ENCODE measurements around the gene FUT7. TPM values are rescaled to one million over a fixed set of nuclear protein-coding genes. Genes with fewer than 3 reads are reported as not detected.

FUT7 gene
- total RNA-seq, 2 donors from 2014 or later, result not detected

GRCh38 chr9:136981588-136982231 is 50.2 kb downstream of the FUT7 start:
- intact Hi-C loops (cut with DNase I), result no loop called here
- TF ChIP-seq, protein P1, sequence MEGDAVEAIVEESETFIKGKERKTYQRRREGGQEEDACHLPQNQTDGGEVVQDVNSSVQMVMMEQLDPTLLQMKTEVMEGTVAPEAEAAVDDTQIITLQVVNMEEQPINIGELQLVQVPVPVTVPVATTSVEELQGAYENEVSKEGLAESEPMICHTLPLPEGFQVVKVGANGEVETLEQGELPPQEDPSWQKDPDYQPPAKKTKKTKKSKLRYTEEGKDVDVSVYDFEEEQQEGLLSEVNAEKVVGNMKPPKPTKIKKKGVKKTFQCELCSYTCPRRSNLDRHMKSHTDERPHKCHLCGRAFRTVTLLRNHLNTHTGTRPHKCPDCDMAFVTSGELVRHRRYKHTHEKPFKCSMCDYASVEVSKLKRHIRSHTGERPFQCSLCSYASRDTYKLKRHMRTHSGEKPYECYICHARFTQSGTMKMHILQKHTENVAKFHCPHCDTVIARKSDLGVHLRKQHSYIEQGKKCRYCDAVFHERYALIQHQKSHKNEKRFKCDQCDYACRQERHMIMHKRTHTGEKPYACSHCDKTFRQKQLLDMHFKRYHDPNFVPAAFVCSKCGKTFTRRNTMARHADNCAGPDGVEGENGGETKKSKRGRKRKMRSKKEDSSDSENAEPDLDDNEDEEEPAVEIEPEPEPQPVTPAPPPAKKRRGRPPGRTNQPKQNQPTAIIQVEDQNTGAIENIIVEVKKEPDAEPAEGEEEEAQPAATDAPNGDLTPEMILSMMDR (IDR thresholded peaks at IDR 0.05), result no peak
- Histone ChIP-seq H3K4me1 (peaks cover 4% of the 10 kb centered on the region), H3K4me3 (no peak overlapping the region), H3K27ac (no peak overlapping the region), H3K9ac (ENCODE audit: low read depth in 2 of 2, low read length in 2 of 2) (no peak overlapping the region), H3K36me3 (no peaks in the 10 kb centered on the region), H3K27me3 (peaks cover 25% of the 10 kb centered on the region), H3K9me3 (no peaks in the 10 kb centered on the region)
- no peak for DNase-seq

DNA sequence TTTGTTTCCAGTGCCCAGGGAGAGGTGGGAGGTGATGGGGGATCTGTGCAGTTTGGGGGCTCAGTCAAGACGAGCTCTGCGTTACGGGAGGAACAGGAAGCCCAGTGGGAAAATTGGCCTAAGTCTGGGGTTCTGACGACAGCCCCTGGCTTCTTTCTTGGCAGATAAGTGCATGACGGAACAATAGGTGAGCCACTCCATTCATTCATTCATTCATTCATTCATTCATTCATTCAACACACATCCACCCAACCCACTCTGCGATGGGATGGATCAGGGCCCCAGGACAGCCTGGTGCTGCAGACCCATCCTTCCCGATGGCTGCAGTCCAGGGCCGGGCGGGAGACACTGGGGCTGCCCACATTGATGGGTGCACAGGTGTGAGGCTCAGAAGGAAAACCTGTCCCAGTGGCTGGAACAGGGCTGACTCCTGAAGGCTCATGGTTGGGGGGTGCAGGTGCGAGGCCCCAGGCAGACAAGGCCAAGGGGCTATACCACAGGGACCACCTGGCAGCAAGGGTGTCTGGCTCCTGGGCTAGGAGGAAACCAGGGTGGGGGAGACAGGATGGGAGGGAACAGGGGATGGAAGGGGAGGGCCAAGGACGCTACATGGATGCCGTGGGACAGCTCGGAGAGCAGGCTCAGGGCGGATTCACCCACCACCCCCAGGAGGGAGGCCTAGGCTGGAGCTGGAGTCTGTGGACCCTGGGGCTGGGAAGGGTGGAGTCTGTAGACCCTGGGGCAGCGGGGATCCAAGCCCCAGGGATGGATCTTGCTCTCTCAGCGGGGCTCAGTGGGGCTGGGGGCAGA is 51.0 kb downstream of the FUT7 start:
- DNase-seq, result no peak
- Histone ChIP-seq H3K27me3 (peaks cover 20% of the 10 kb centered on the region), H3K36me3 (no peaks in the 10 kb centered on the region), H3K4me3 (no peak overlapping the region), H3K9me3 (no peaks in the 10 kb centered on the region), H3K27ac (no peak overlapping the region), H3K9ac (ENCODE audit: low read depth in 2 of 2, low read length in 2 of 2) (no peak overlapping the region), H3K4me1 (peaks cover 4% of the 10 kb centered on the region)
- TF ChIP-seq, protein P1 (IDR thresholded peaks at IDR 0.05), result no peak
- intact Hi-C loops (cut with DNase I), result no loop called here

Other genes with a start within 250 kb of the FUT7 start
- 100 to 1,000 TPM; 236 to 366 TPM for gene TMEM141, start 240.7 kb downstream of the FUT7 start, total RNA-seq
- gene CCDC183, start 235.8 kb downstream of the FUT7 start, total RNA-seq, result 10 to 100 TPM in 1 of 2 donors, 1 to 10 TPM in 1; 2.4 to 20.0 TPM
- gene RABL6, start 224.1 kb downstream of the FUT7 start, total RNA-seq, result 100 to 1,000 TPM; 126 to 163 TPM
- gene AJM1, start 189.6 kb downstream of the FUT7 start, total RNA-seq, result 10 to 100 TPM; 11.5 to 17.1 TPM
- gene PHPT1, start 182.7 kb downstream of the FUT7 start, total RNA-seq, result 100 to 1,000 TPM; 137 to 176 TPM
- gene MAMDC4, start 179.7 kb downstream of the FUT7 start, total RNA-seq, result 10 to 100 TPM; 11.0 to 61.7 TPM
- gene EDF1, start 165.8 kb downstream of the FUT7 start, total RNA-seq, result 100 to 1,000 TPM; 442 to 494 TPM
- 10 to 100 TPM; 22.4 to 50.6 TPM for gene TRAF2, start 145.6 kb downstream of the FUT7 start, total RNA-seq
- gene FBXW5, start 87.3 kb downstream of the FUT7 start, total RNA-seq, result 100 to 1,000 TPM; 162 to 174 TPM
- gene C8G, start 86.8 kb downstream of the FUT7 start, total RNA-seq, result 10 to 100 TPM in 1 of 2 donors, 1 to 10 TPM in 1; 5.3 to 11.9 TPM
- 1 to 10 TPM; 6.5 to 8.6 TPM for gene LCN12, start 79.8 kb downstream of the FUT7 start, total RNA-seq
- gene PTGDS, start 54.6 kb downstream of the FUT7 start, total RNA-seq, result 10 to 100 TPM; 15.9 to 26.1 TPM
- not detected for gene LCNL1, start 49.1 kb downstream of the FUT7 start, total RNA-seq
- gene PAXX, start 39.7 kb downstream of the FUT7 start, total RNA-seq, result 10 to 100 TPM; 29.9 to 81.0 TPM
- gene CLIC3, start 35.5 kb downstream of the FUT7 start, total RNA-seq, result 10 to 100 TPM in 1 of 2 donors, 1 to 10 TPM in 1; 3.6 to 15.4 TPM
- gene ABCA2, start 3.9 kb downstream of the FUT7 start, total RNA-seq, result 10 to 100 TPM; 22.4 to 47.5 TPM
- 100 to 1,000 TPM; 149 to 177 TPM for gene NPDC1, start 14.1 kb upstream of the FUT7 start, total RNA-seq
- 10 to 100 TPM; 20.5 to 22.1 TPM for gene ENTPD2, start 22.0 kb upstream of the FUT7 start, total RNA-seq
- 10 to 100 TPM; 19.2 to 57.8 TPM for gene SAPCD2, start 38.5 kb upstream of the FUT7 start, total RNA-seq
- 10 to 100 TPM in 1 of 2 donors, 1 to 10 TPM in 1; 9.0 to 13.0 TPM for gene UAP1L1, start 45.4 kb upstream of the FUT7 start, total RNA-seq
- gene MAN1B1, start 54.9 kb upstream of the FUT7 start, total RNA-seq, result 10 to 100 TPM; 43.5 to 52.6 TPM
- 10 to 100 TPM; 46.2 to 52.5 TPM for gene DPP7, start 82.6 kb upstream of the FUT7 start, total RNA-seq
- under 1 TPM; 0.47 to 0.93 TPM for gene GRIN1, start 107.1 kb upstream of the FUT7 start, total RNA-seq
- gene LRRC26, start 138.0 kb upstream of the FUT7 start, total RNA-seq, result 10 to 100 TPM; 64.6 to 95.8 TPM
- gene TMEM210, start 140.0 kb upstream of the FUT7 start, total RNA-seq, result under 1 TPM in 1 of 2 donors, not detected in 1; 0.67 TPM
- gene ANAPC2, start 156.5 kb upstream of the FUT7 start, total RNA-seq, result 10 to 100 TPM; 33.8 to 67.8 TPM
- 100 to 1,000 TPM in 1 of 2 donors, 10 to 100 TPM in 1; 60.0 to 100 TPM for gene SSNA1, start 156.6 kb upstream of the FUT7 start, total RNA-seq
- gene TPRN, start 168.7 kb upstream of the FUT7 start, total RNA-seq, result 100 to 1,000 TPM in 1 of 2 donors, 10 to 100 TPM in 1; 83.1 to 124 TPM
- 10 to 100 TPM; 35.7 to 43.5 TPM for gene TMEM203, start 173.6 kb upstream of the FUT7 start, total RNA-seq
- gene NDOR1, start 173.6 kb upstream of the FUT7 start, total RNA-seq, result 10 to 100 TPM; 11.7 to 36.9 TPM
- gene RNF208, start 190.2 kb upstream of the FUT7 start, total RNA-seq, result 1 to 10 TPM; 6.5 to 9.3 TPM
- under 1 TPM in 1 of 2 donors, not detected in 1; 0.64 TPM for gene CYSRT1, start 193.1 kb upstream of the FUT7 start, total RNA-seq
- gene RNF224, start 195.4 kb upstream of the FUT7 start, total RNA-seq, result not detected
- gene SLC34A3, start 198.8 kb upstream of the FUT7 start, total RNA-seq, result not detected
- 100 to 1,000 TPM; 303 to 779 TPM for gene TUBB4B, start 209.2 kb upstream of the FUT7 start, total RNA-seq
- not detected for gene STPG3, start 219.2 kb upstream of the FUT7 start, total RNA-seq
- 10 to 100 TPM; 62.1 to 87.1 TPM for gene NELFB, start 223.2 kb upstream of the FUT7 start, total RNA-seq
- gene TOR4A, start 245.6 kb upstream of the FUT7 start, total RNA-seq, result 10 to 100 TPM; 57.1 to 63.9 TPM